Urinary bladder (tissue), 4 donors: ENCODE results near the gene POMT1. TPM values are rescaled to one million over a fixed set of nuclear protein-coding genes. Genes with fewer than 3 reads are reported as not detected.
"Not testable (repeated sequence)": the region's sequence is repeated elsewhere in the genome, so short reads cannot be mapped to it uniquely, and the experiment has no call there.

Experiments
- DNase-seq: peaks from one replicate; pipeline ENCODE4 v3.0.0-alpha.2; 2015; ENCODE audit errors: extremely low spot score
- H3K27ac ChIP-seq: one replicate; pipeline ENCODE4 v1.5.1; 2013; ENCODE audit warnings: low read depth, mild to moderate bottlenecking, moderate library complexity
- H3K36me3 ChIP-seq: one replicate; pipeline ENCODE4 v1.6.1; 2013; ENCODE audit warnings: mild to moderate bottlenecking, moderate library complexity; ENCODE audit not compliant: insufficient read depth
- H3K4me1 ChIP-seq: one replicate; pipeline ENCODE4 v1.6.1; 2013; ENCODE audit warnings: mild to moderate bottlenecking, moderate library complexity; ENCODE audit not compliant: insufficient read depth
- H3K4me3 ChIP-seq: one replicate; pipeline ENCODE4 v1.5.1; 2013; ENCODE audit warnings: low read depth, low read length
- WGBS: extraction: QIAGEN DNeasy Blood & Tissue Kit; methylation state at CpG from one replicate; pipeline ENCODE4 v1.1.7; 2013; 5-methylcytosine and 5-hydroxymethylcytosine counted together
- polyA plus RNA-seq: library from polyadenylated mRNA; stranded (reverse); fragments of 200-250 nt; gene quantifications from one replicate; pipeline ENCODE4 v1.2.3, GENCODE V29; 2013
- total RNA-seq: library from RNA; depleted of rRNA; stranded (reverse); fragments of >200 nt; gene quantifications from one replicate; pipeline ENCODE4 v1.2.3, GENCODE V29; 2014
- donor health status: healthy with polysubstance abuse.
- donor health status: healthy.

POMT1 gene
- total and polyA plus RNA-seq, 2 donors: 17.5 to 20.1 TPM

DNA sequence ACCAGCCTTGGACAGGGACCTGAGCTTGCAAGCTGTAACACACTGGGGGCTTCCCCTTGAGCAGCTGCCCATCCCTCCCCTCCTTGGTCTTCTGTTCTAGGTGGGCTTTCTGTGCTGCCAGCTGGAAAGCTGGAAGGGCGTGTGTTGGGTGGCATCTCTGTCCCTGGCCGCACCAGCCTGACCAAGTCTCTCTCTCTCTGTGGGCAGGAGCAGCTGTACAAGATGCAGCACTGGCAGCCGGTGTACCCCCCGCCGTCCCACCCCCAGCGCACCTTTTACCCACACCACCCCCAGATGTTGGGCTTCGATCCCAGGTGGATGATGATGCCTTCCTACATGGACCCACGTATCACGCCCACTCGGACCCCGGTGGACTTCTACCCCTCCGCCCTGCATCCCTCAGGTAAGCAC lies 32.1 kb upstream of the POMT1 start:
- 97% methylated on average over 12 of the region's 12 CpGs for WGBS
- no peak for DNase-seq
- Histone ChIP-seq H3K27ac (no peak overlapping the region), H3K36me3 (peaks cover 6% of the 10 kb centered on the region), H3K4me3 (no peak overlapping the region), H3K4me1 (no peaks in the 10 kb centered on the region)

GRCh38 chr9:131472085-131472484 lies 30.6 kb upstream of the POMT1 start:
- not testable (repeated sequence) for H3K27ac ChIP-seq, H3K4me3 ChIP-seq, DNase-seq, H3K4me1 ChIP-seq
- WGBS: 97% methylated on average over 5 of the region's 5 CpGs
- peaks cover 12% of the 10 kb centered on the region for H3K36me3 ChIP-seq

- Histone ChIP-seq H3K27ac (no peak overlapping the region), H3K36me3 (peaks cover 12% of the 10 kb centered on the region), H3K4me1 (no peaks in the 10 kb centered on the region), H3K4me3 (no peak overlapping the region)
- DNase-seq: no peak
- WGBS: 97% methylated on average over 9 of the region's 9 CpGs
These were observed 29.4 kb upstream of the POMT1 start for GRCh38 chr9:131473198-131473885.

DNA sequence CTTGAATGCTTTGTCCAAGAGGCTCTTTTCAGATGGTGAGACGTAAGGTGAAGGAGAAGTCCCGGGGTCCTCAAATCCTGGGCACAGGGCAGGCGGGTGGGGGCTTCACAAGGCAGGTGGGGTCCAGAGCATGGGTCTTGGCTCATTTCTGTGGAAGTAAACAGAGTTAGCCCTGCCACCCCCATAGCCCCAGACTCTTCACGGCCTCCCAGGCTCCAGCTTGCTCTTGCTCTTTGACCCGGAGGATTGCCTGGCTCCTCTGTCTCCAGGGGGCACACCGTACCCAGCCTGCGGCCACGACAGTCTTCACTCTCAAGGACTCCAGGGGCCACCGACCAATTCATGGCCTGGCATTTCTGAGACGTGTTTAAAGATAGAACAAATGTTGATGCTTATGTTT lies 28.8 kb upstream of the POMT1 start:
- no peaks in the 10 kb centered on the region for H3K4me1 ChIP-seq
- no peak overlapping the region for H3K4me3 ChIP-seq
- H3K36me3 ChIP-seq: peaks cover 12% of the 10 kb centered on the region
- DNase-seq: no peak
- WGBS: 84% methylated on average over 10 of the region's 10 CpGs
- no peak overlapping the region for H3K27ac ChIP-seq

DNA sequence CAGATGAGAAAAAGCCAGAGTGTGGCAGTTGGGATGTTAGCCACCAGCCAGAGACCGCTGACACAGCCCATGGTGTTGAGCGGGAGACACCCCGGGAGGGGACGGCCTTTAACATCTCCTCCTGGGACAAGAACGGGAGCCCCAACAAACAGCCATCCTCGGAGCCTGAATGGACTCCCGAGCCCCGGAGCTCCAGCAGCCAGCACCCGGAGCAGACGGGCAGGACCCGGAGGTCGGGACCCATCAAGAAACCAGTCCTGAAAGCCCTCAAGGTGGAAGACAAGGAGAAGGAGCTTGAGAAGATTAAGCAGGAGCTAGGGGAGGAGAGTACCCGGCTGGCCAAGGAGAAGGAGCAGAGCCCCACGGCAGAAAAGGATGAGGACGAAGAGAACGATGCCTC lies 28.0 kb upstream of the POMT1 start:
- Histone ChIP-seq H3K4me3 (no peak overlapping the region), H3K27ac (no peak overlapping the region), H3K4me1 (no peaks in the 10 kb centered on the region), H3K36me3 (peaks cover 15% of the 10 kb centered on the region)
- DNase-seq: no peak
- WGBS: 90% methylated on average over 16 of the region's 16 CpGs

- Histone ChIP-seq H3K4me3 (no peak overlapping the region), H3K4me1 (no peaks in the 10 kb centered on the region), H3K27ac (no peak overlapping the region), H3K36me3 (peaks cover 15% of the 10 kb centered on the region)
- DNase-seq: no peak
- whole genome bisulfite sequencing: 93% methylated on average over 46 of the region's 46 CpGs
These were observed 27.4 kb upstream of the POMT1 start for GRCh38 chr9:131475111-131475955.

- Histone ChIP-seq H3K27ac (no peak overlapping the region), H3K36me3 (peaks cover 15% of the 10 kb centered on the region), H3K4me3 (no peak overlapping the region), H3K4me1 (no peaks in the 10 kb centered on the region)
- WGBS: 89% methylated on average over 40 of the region's 40 CpGs
- DNase-seq: no peak
These were observed 26.6 kb upstream of the POMT1 start for GRCh38 chr9:131475956-131476776.

DNA sequence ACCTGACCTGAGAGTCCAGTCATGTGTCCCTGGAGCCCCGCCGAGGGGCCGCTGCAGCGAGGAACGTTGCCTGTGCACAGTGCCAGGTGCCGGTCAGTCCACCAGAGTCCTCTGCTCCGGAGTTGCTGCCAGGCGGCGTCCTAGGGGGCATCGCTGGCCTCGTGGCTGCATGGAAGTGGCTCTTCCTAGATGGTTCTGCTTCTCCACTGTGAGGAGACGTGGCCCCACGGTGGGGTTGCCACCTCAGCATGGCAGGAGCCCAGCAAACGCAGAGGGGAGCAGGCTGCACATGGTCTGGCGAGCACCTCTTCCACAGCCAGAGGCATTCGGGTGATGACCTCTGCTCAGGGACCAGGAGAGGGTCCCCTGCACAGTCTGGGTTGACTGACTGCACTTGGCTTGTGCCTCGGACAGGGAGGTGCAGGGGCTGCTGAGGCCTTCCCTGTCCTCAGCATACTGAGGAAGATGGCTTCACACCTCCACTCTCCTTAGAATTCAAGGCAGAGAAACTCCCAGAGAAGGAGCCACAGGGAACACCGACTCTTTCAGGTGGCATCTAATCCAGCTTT lies 25.9 kb upstream of the POMT1 start:
- no peak for DNase-seq
- 89% methylated on average over 18 of the region's 18 CpGs for WGBS
- Histone ChIP-seq H3K4me1 (no peaks in the 10 kb centered on the region), H3K36me3 (peaks cover 15% of the 10 kb centered on the region), H3K4me3 (no peak overlapping the region), H3K27ac (no peak overlapping the region)

GRCh38 chr9:131477367-131477766 lies 25.4 kb upstream of the POMT1 start:
- no peak for DNase-seq
- H3K36me3 ChIP-seq: peaks cover 15% of the 10 kb centered on the region

GRCh38 chr9:131477816-131478419 lies 24.8 kb upstream of the POMT1 start:
- no peak for DNase-seq
- Histone ChIP-seq H3K4me1 (no peaks in the 10 kb centered on the region), H3K27ac (no peak overlapping the region), H3K4me3 (no peak overlapping the region), H3K36me3 (peaks cover 18% of the 10 kb centered on the region)
- WGBS: 90% methylated on average over 19 of the region's 19 CpGs

More at GRCh38 chr9:131477367-131477766, 25.4 kb upstream of the POMT1 start:
- Histone ChIP-seq H3K27ac (no peak overlapping the region), H3K4me3 (no peak overlapping the region), H3K4me1 (no peaks in the 10 kb centered on the region)
- WGBS: 82% methylated on average over 11 of the region's 11 CpGs

DNA sequence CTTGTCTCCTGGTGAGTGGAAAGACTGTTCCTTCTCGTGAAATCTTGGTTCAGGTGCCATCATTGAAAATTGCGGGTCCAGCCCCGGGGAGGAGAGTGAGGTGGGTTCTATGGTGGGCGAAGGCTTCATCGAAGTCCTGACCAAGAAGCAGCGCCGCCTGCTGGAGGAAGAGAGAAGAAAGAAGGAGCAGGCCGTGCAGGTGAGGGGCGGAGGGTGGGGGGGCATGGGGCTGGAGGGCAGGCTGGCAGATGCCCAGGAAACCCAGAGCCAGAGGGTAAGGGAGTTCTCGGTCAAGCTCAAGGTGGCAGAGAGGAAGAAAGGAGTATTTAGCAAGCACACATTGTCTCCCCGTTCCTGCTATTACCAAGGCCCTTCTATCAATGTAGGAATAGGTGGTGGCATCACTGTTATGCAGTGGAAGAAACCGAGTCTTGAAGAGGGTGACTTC lies 24.3 kb upstream of the POMT1 start:
- peaks cover 19% of the 10 kb centered on the region for H3K36me3 ChIP-seq
- DNase-seq: no peak
- WGBS: 50% methylated on average over 12 of the region's 12 CpGs
- H3K4me3 ChIP-seq: no peak overlapping the region
- H3K4me1 ChIP-seq: no peaks in the 10 kb centered on the region
- H3K27ac ChIP-seq: no peak overlapping the region

DNA sequence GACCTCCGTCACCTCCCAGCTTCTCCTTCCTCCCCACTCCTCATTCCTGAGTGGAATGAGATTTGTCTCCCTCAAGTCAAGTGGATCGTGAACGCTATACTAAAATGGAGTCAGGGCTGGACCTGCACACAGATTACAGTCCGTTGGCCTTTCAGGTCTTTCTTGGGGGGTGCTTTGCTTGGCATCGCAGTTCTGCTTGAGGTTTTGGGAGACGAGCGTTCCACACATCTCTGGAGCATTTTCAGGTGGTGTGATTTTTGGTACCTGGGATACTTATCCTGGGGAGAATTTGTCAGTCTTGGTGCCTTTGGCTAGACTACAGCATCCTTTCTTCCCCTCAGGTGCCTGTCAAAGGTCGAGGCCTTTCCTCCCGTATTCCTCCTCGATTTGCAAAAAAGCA lies 23.8 kb upstream of the POMT1 start:
- Histone ChIP-seq H3K4me3 (no peak overlapping the region), H3K27ac (no peak overlapping the region), H3K36me3 (peaks cover 19% of the 10 kb centered on the region), H3K4me1 (no peaks in the 10 kb centered on the region)
- no peak for DNase-seq
- WGBS: 91% methylated on average over 10 of the region's 10 CpGs

DNA sequence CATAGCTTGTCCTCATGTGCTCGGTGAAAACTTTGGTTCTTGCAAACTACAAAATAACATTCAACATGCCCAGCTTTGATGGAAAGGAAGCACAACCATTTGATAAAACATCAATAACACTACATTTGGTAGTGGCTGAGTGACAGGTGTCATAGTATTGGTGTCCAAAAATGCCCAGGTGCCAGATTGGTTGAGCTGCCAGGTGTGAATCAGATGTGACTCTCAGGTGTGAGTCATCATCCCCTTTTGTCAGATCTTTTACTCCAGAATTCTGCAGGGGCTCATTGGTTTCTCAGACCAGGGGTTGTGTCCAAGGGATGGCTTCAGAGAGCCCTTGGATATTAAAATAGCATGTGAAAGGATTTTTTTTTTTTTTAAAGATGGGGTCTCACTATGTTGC lies 22.5 kb upstream of the POMT1 start:
- H3K4me3 ChIP-seq: no peak overlapping the region
- peaks cover 17% of the 10 kb centered on the region for H3K36me3 ChIP-seq
- H3K4me1 ChIP-seq: no peaks in the 10 kb centered on the region
- H3K27ac ChIP-seq: no peak overlapping the region
- 92% methylated on average over 1 of the region's 1 CpG for WGBS
- DNase-seq: no peak
